Measurements from ENCODE around the gene TMEM236. TPM values are rescaled to one million over a fixed set of nuclear protein-coding genes. Genes with fewer than 3 reads are reported as not detected.

Gene TMEM236
- polyA plus RNA-seq, 1 donor, result 0.49 TPM

DNA sequence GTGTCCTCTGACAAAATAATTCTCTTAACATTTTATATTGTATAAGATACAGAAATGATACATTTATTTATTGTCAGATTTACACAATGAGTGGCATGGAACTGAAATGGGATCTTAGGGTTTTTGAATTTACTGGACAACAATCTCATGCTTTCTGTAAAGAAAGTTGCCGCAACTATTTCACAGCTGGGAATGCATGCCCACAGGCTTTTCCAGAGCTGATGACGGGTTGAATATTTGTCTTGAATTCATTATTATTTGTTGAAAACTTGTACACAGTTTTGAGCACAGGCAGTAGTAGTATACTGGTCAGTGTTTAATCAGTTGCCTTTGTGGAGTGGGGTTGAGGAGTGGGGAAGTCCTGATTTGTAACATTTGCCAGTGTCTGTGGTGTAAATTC lies 36.6 kb downstream of the TMEM236 start:
- no peak for DNase-seq

GRCh38 chr10:17789396-17789795 lies 37.4 kb downstream of the TMEM236 start:
- DNase-seq, result no peak

DNA sequence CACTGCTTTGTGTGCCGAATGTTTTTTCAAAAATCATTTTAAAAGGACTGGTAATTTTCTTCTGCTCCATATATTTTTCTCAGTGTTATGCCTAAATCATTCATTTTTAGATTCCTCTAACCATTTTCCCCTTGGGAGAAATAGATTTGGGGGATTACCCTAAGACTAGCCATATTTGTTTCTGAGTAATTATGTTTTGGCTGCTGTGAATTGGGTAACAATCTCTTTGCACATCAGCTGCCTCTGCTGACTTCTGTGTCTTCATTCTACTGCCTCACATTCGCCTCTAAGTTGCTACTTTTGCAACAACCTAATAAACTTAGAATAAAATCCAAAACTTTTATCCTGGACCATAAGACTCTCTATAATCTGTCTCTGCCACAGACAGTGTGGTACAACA lies 38.6 kb downstream of the TMEM236 start:
- no peak for DNase-seq

DNA sequence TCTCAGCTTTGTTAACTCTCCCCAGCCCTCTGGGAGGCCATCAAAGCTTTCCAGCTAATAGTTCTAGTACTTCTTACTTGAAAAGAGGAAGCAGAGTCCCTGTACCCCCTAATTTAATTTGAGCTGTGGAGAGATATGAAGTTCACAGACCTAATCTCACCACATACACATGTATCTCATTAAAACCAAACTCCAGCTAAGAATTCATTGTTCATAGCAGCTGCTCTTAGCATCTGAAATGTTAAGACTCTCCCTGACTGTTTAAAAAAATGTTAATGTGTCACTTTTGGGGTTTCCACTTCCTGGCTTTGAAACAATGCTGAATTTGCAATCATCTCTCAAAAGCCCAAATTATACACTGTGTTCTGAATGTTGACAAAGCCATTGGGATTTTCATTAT lies 41.0 kb downstream of the TMEM236 start:
- DNase-seq, result no peak

- no peak for DNase-seq
Measured at GRCh38 chr10:17793823-17794644, 42.0 kb downstream of the TMEM236 start.

DNA sequence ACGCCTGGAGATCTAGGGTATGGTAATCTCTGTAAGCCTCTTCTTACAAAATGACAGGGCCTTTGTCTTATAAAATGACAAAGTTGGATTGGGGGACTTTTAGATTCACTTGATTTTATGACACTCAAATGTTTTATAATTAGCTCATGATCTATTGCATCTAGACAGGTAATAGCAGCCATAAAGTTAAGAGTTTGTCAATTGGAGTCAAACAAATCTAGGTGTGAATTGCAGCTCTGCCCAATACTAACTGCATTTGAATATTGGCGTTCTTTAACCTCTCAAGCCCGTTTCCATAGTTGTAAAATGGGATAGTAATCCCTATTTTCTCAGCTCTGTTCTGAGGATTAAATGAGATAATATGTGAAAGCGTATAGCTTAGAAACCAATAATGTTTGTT lies 43.1 kb downstream of the TMEM236 start:
- no peak for DNase-seq

DNA sequence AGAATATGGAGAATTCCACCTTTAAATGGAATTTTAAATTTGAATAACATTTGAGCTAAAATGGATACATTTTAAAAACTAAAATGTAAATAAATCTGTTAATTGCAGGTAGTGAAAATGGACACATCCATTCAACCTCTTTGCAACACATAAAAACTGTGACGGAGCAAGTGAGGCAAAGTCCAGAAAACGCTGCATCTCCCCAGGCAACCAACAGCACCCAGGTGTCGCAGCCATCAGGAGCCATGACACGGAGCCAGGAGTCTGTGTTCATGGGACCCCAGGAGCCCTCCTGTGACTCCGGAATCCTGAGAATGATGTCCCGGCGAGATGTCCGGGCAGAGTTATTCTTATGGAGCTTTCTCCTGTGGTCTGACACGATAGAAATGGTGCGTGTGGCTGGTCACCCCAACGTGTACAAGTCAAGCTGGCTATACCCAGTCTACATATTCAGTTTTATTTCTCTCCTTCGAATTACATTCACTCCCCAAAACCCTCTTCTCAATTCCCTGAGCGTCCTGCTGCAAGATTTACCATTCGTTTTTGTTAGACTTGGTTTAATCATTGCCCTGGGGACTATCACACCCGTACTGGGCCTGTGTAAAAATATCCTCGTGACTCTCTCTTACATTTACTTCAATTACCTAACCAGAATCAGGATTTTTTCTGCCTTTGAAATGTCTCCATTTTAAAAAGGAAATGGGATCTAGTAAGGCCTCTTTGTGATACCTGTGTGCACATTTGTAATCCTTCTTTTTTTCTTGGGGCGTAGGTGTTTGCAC lies 44.0 kb downstream of the TMEM236 start:
- no peak for DNase-seq

DNA sequence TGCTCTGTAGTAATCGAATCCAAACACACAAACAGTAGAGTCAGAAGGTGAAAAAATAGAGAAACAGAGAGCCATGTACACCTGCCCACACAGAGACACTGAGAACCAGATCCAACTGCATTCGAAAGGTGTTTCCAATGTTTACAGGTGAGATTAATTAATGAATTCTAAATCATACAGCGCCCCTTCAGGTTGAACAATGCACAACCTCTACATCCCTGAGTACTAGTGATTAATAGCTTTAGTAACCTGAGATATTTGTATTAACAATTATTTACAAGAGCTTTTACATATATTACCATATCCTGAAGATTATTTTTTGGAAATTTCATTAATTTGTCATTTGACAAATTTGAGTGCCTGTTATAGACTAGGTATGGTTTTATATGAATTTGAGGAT lies 49.5 kb downstream of the TMEM236 start:
- DNase-seq, result no peak

DNA sequence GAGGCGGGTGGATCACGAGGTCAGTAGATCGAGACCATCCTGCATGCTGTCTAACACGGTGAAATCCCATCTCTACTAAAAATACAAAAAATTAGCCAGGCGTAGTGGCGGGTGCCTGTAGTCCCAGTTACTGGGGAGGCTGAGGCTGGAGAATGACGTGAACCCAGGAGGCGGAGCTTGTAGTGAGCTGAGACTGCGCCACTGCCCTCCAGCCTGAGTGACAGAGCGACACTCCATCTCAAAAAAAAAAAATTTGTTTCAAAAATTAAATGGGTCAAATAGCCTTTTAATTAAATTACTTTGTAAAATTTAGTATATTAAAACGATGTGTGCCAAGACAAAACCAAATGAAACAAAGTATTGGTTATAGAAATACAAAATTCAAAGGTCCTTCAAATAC lies 50.3 kb downstream of the TMEM236 start:
- DNase-seq, result no peak

- DNase-seq, result no peak
Measured at GRCh38 chr10:17802976-17803375, 51.0 kb downstream of the TMEM236 start.

- no peak for DNase-seq
Measured at GRCh38 chr10:17805330-17805729, 53.3 kb downstream of the TMEM236 start.

- no peak for DNase-seq
Measured at GRCh38 chr10:17805921-17806577, 54.0 kb downstream of the TMEM236 start.

DNA sequence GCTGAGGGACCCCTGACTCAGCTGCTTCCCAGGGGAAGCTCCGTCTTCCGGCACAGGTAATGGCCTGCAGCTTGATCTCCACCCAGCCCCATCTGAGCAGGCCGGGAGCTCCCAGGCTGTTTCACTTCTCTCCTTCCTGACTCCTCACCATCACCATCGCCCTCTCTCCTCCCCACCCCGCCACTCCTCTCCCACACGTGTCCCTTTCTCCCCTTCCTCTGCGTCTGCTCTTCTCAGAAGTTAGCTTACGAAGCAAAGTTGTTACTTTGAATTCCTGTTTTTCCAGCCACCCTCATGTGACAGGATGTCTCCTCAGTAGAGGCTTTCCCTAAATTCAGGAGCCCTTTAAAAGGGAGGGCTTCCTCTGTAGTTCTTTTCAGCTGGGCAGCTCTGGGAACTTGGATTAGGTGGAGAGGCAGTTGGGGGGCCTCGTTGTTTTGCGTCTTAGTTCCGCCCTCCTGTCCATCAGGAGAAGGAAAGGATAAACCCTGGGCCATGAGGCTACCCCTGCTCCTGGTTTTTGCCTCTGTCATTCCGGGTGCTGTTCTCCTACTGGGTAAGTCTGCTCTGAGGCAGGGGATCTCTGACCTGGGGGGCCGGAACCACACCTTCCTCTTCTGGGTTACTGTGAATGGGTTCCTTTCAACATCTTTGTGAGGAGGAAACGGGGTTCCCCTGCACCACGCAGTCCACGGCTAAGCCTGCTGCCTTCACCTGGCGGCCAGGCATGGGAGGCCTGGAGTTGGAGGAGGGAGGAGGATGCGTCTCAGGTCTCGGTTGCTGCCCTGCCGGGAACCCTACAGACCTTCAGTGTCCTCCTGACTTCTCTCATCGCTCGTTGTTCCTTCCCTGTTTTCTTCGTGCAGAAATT lies 57.2 kb downstream of the TMEM236 start, which contains the start of gene MRC1:
TSS of gene MRC1 (plus strand) at position 378 of the 871 bp plus-strand sequence. CDS start at position 496, 118 bp downstream.
- DNase-seq, result peak; percentile 32

GRCh38 chr10:17811146-17811865 lies 59.3 kb downstream of the TMEM236 start:
- DNase-seq, result no peak

GRCh38 chr10:17814973-17815372 lies 63.0 kb downstream of the TMEM236 start:
- DNase-seq, result no peak

DNA sequence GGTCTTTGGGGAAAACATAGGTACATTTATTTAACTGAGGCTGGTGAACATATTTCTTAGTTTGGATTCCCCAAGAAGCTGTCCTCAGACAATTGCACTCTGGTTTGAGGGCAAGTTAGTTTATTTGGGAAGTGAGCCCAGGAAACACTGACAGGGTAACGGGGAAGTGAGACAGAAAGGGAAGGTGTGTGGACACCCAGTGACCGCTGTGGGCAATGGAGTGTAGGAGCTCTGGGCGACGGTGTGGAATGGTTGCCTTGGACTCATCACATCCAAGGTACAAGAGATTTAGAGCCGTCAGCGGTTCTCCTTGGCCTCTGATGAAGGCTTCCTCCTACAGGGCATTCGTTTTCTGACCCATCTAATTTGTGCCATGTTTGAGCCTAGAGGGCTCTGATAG lies 64.2 kb downstream of the TMEM236 start:
- no peak for DNase-seq

DNA sequence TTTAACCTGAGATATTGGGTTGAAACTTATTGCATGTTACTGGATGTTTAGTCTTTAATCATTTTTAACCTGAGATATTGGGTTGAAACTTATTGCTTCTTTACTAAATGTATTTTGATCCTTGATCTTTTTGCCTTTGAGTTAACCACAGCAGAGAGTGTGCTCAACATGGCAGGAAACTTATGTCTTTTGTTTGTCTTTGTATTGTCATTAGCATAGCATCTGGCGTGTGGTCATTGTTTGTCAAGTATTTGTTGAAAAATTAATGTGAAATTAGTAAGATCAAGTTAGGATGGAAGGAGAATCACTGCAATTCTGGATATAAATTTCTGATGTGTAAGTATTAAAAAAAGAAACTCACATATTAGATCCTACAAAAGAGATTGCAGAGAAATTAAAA lies 65.3 kb downstream of the TMEM236 start:
- DNase-seq, result no peak

- no peak for DNase-seq
Measured at GRCh38 chr10:17817790-17818189, 65.8 kb downstream of the TMEM236 start.

DNA sequence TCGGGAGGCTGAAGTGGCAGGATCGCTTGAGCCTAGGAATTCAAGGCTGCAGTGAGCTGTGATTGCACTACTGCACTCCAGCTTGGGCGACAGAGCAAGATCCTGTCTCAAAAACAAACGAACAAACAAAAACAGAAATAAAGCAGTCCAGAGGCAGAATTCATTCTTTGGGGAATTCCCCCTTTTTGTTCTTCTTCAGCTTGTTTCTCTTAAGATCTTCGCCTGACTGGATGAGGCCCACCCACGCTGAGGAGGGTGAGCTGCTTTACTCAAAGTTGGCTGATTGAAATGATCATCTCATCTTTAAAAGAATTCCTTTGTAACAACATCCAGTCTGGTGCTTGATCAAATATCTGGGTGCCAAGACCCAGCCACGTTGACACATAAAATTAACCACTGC lies 67.8 kb downstream of the TMEM236 start:
- DNase-seq, result no peak

GRCh38 chr10:17820943-17821342 lies 68.9 kb downstream of the TMEM236 start:
- no peak for DNase-seq

DNA sequence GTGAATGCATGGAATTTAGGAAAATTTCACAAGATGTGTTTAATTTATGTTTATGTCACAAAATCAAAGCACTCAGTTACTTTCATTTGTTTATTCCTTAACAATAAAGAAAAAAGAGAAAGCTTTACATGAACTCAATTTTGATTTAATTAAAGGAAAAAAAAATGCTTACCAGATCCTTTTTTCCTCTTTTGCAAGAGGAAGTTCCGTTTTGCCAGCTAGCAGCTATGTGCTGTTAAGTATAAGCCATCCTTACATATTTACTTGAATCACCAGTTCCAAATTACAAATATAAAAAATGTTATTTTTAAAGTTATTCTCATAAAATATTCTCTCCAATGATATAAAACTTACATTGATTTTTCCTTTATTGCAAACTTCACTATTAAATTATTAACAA lies 69.9 kb downstream of the TMEM236 start:
- DNase-seq, result no peak

DNA sequence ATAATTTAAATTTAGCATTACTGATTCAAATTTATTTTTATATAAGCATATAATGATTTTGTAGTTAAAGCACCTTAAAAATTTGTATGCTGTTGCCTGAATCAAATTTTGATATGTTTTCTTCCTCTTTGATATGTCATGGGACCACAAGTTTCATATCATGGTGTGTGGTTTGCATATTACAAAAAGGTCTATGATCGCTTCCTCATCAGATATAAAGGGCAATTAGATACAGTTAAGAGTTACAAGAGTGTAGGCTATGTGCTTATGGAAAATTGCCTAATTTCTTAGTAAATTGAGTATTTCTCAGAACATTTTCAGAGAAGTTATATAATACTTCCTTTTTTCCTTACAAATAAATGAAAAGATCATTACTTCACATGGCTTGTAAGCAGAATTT lies 79.3 kb downstream of the TMEM236 start:
- DNase-seq, result no peak
